Mucosa of descending colon (tissue), 3 donors: ENCODE measurements around the gene PDHX. TPM values are rescaled to one million over a fixed set of nuclear protein-coding genes. Genes with fewer than 3 reads are reported as not detected.

Source experiments
- ATAC-seq: fragments of 200-7000 bp; cut with Tn5 transposase; one replicate; pipeline ENCODE4 v1.9.1; 2020; ENCODE audit warnings: mild to moderate bottlenecking, moderate library complexity
- DNase-seq, 3 donors: peaks; one replicate each; pipeline ENCODE4 v3.0.0-alpha.2; 2020
- H3K36me3 ChIP-seq: fragments of 200-600 bp; one replicate; pipeline ENCODE4 v1.8.0; 2021; ENCODE audit warnings: low read depth, mild to moderate bottlenecking
- H3K4me1 ChIP-seq: fragments of 200-600 bp; one replicate; pipeline ENCODE4 v1.8.0; 2021; ENCODE audit warnings: low read depth, mild to moderate bottlenecking
- H3K4me3 ChIP-seq: fragments of 200-600 bp; one replicate; pipeline ENCODE4 v1.8.0; 2021; ENCODE audit warnings: mild to moderate bottlenecking
- H3K9me3 ChIP-seq: fragments of 200-600 bp; one replicate; pipeline ENCODE4 v1.8.0; 2021; ENCODE audit warnings: mild to moderate bottlenecking
- CTCF ChIP-seq: fragments of 200-600 bp; IDR thresholded peaks from one replicate; pipeline ENCODE4 v1.8.0; 2022; ENCODE audit warnings: antibody characterized with exemption, mild to moderate bottlenecking
- intact Hi-C, 2 donors: fragments of 100-400 bp; cut with DNase I in 1 of 2; cut with micrococcal nuclease in 1 of 2; formaldehyde crosslinking; loops; one replicate each; pipeline versions ENCODE4 v1.11.0 to v1.11.1; 2022; cut with DNase I, micrococcal nuclease
- total RNA-seq, 3 donors: library from RNA; stranded (reverse); fragmentation: NEBNext Ultra II Directional in 2 of 3; extraction: Animal tissue kit (Norgen Biotek cat#: 25700) in 2 of 3; gene quantifications; one replicate each; pipeline versions ENCODE4 v1.2.1 to v1.2.4, GENCODE V29; 2021 to 2023
- donor health status: DM: no; HTN: no; CAD: no; lungs with moderate emphysema.
- donor health status: DM: no; HTN: no; CAD: no.
- donor health status: DM: no; HTN: yes; CAD: no.

The PDHX gene
- total RNA-seq, 3 donors from 2014 or later = 39.4 to 44.3 (median 42.1) TPM

GRCh38 chr11:34997952-34998528, 81.6 kb downstream of the PDHX start:
- Histone ChIP-seq H3K9me3 (no peaks in the 10 kb centered on the region), H3K36me3 (no peaks in the 10 kb centered on the region), H3K4me3 (no peak overlapping the region), H3K4me1 (no peaks in the 10 kb centered on the region)
- TF ChIP-seq CTCF = no peak
- DNase-seq = no peak
- peak; percentile 55 for ATAC-seq
- intact Hi-C loops = loop anchor here (5.0 to 10.0 kb wide), 2 partner anchors 394 to 397 kb away; no protein-coding TSS in a partner anchor

GRCh38 chr11:34999453-34999852, 83.0 kb downstream of the PDHX start:
- no peak for DNase-seq
- intact Hi-C loops = loop anchor here (5.0 to 10.0 kb wide), 2 partner anchors 393 to 395 kb away; no protein-coding TSS in a partner anchor
- no peak for ATAC-seq
- H3K9me3 ChIP-seq = no peaks in the 10 kb centered on the region
- no peak for TF ChIP-seq CTCF
- H3K4me3 ChIP-seq = no peak overlapping the region
- H3K36me3 ChIP-seq = no peaks in the 10 kb centered on the region
- H3K4me1 ChIP-seq = peaks cover 3% of the 10 kb centered on the region

- H3K4me1 ChIP-seq = peaks cover 26% of the 10 kb centered on the region
- DNase-seq (no peak), ATAC-seq (no peak)
- no peaks in the 10 kb centered on the region for H3K36me3 ChIP-seq
- intact Hi-C loops = no loop called here
- no peaks in the 10 kb centered on the region for H3K9me3 ChIP-seq
- no peak for TF ChIP-seq CTCF
- H3K4me3 ChIP-seq = no peak overlapping the region
These were observed 86.8 kb downstream of the PDHX start for GRCh38 chr11:35003186-35003585.

GRCh38 chr11:35003658-35004057, 87.2 kb downstream of the PDHX start:
- intact Hi-C loops = no loop called here
- H3K4me1 ChIP-seq = peaks cover 31% of the 10 kb centered on the region

GRCh38 chr11:35005141-35005780, 88.8 kb downstream of the PDHX start:
- intact Hi-C loops = no loop called here
- H3K9me3 ChIP-seq = no peaks in the 10 kb centered on the region
- ATAC-seq = peak; percentile 84
- DNase-seq = peak in 1 of 3 donors; percentile 81
- no peak for TF ChIP-seq CTCF
- H3K36me3 ChIP-seq = no peaks in the 10 kb centered on the region
- no peak overlapping the region for H3K4me3 ChIP-seq
- H3K4me1 ChIP-seq = peaks cover 35% of the 10 kb centered on the region

More at GRCh38 chr11:35003658-35004057, 87.2 kb downstream of the PDHX start:
- TF ChIP-seq CTCF = no peak
- no peak for DNase-seq
- no peaks in the 10 kb centered on the region for H3K36me3 ChIP-seq
- no peak overlapping the region for H3K4me3 ChIP-seq
- no peak for ATAC-seq
- no peaks in the 10 kb centered on the region for H3K9me3 ChIP-seq
